BJ (cell line): Measurements from ENCODE around the gene TMEFF2. TPM values are rescaled to one million over a fixed set of nuclear protein-coding genes. Genes with fewer than 3 reads are reported as not detected.

Experiments used
- CTCF ChIA-PET: fragments of 350-600 bp; formaldehyde crosslinking; extraction: SDS; loops from one replicate; lab custom pipeline; 2021; ENCODE audit warnings: antibody characterized with exemption, inconsistent platforms; lab: Yijun Ruan, JAX
- POLR2A ChIA-PET: fragments of 300-600 bp; sonication (Branson Sonifier 250); formaldehyde crosslinking; extraction: SDS; loops from one replicate; lab custom pipeline; 2021; ENCODE audit warnings: antibody characterized with exemption; lab: Charles Lee
- DNase-seq: peaks from one replicate; pipeline ENCODE4 v3.0.0-alpha.2; 2011; ENCODE audit warnings: low read depth
- H3K27me3 ChIP-seq: 2 replicates; pipeline ENCODE4 v1.6.0; 2011; ENCODE audit warnings: low read length; ENCODE audit not compliant: control insufficient read depth, insufficient read depth
- H3K36me3 ChIP-seq: 2 replicates; pipeline ENCODE4 v1.5.1; 2011; ENCODE audit warnings: low read length; ENCODE audit not compliant: control insufficient read depth, insufficient read depth
- H3K4me3 ChIP-seq: 2 replicates; pipeline ENCODE4 v1.5.1; 2011; ENCODE audit warnings: low read depth, mild to moderate bottlenecking, control low read depth, low read length
- polyA plus RNA-seq: library from polyadenylated mRNA; depleted of rRNA; stranded (reverse); fragments of >200 nt; gene quantifications from 2 replicates; pipeline ENCODE4 v1.2.3, GENCODE V29; 2011
- TF ChIP-seq, protein P1 (sequence below): IDR thresholded peaks from 2 replicates; pipeline ENCODE4 v1.5.1; 2011; ENCODE audit warnings: low read depth, mild to moderate bottlenecking, control low read depth, inconsistent platforms, low read length, moderate library complexity; ENCODE audit not compliant: insufficient read depth

The TMEFF2 gene
- polyA plus RNA-seq, 1 experiment, result 0.33 TPM

DNA sequence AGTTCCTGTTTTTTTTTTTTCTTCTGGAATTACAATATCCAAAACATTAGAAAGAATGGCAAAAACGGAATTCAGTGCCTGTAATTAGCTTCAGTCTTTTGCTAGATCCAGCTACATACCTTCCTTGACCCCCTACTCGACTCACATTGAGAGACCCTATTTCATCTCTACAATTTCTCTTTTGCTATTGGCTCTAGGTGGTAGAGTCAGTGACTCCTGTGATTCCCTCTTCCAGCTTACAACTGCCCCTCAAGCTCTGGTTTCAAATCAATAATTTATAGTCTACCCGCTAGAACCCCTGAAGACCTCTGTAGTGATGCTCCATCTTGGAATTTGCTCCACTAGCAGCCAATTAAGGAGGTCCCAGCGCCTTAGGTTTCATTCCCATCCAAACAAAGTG is 125.8 kb downstream of the TMEFF2 start:
- CTCF ChIA-PET, result no interaction called here
- Histone ChIP-seq H3K36me3 (no peaks in the 10 kb centered on the region), H3K4me3 (no peak overlapping the region), H3K27me3 (no peaks in the 10 kb centered on the region)
- POLR2A ChIA-PET, result no interaction called here
- TF ChIP-seq, protein P1, sequence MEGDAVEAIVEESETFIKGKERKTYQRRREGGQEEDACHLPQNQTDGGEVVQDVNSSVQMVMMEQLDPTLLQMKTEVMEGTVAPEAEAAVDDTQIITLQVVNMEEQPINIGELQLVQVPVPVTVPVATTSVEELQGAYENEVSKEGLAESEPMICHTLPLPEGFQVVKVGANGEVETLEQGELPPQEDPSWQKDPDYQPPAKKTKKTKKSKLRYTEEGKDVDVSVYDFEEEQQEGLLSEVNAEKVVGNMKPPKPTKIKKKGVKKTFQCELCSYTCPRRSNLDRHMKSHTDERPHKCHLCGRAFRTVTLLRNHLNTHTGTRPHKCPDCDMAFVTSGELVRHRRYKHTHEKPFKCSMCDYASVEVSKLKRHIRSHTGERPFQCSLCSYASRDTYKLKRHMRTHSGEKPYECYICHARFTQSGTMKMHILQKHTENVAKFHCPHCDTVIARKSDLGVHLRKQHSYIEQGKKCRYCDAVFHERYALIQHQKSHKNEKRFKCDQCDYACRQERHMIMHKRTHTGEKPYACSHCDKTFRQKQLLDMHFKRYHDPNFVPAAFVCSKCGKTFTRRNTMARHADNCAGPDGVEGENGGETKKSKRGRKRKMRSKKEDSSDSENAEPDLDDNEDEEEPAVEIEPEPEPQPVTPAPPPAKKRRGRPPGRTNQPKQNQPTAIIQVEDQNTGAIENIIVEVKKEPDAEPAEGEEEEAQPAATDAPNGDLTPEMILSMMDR, result no peak
- no peak for DNase-seq

DNA sequence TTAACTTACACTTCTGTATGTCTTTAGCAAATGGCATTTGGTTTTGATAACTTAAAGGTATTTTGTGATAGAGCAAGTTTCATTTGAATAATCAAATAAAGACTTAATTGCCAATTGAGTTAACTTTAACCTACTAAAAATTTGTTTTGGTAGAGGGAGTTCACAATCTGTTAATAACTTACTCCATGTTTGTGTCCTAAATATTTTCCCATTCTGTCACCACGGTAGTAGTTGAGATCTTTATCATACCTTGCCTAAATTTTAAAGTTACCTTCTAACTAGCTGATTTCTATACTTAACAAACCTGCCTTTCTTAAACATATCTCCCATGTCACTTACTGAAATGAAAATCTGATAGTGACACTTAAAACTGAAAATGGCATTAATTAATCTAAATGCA is 127.1 kb downstream of the TMEFF2 start:
- ChIA-PET CTCF (no interaction called here), POLR2A (no interaction called here)
- no peaks in the 10 kb centered on the region for H3K27me3 ChIP-seq
- DNase-seq, result no peak
- no peaks in the 10 kb centered on the region for H3K36me3 ChIP-seq
- H3K4me3 ChIP-seq, result no peak overlapping the region
- TF ChIP-seq, protein P1, result no peak

DNA sequence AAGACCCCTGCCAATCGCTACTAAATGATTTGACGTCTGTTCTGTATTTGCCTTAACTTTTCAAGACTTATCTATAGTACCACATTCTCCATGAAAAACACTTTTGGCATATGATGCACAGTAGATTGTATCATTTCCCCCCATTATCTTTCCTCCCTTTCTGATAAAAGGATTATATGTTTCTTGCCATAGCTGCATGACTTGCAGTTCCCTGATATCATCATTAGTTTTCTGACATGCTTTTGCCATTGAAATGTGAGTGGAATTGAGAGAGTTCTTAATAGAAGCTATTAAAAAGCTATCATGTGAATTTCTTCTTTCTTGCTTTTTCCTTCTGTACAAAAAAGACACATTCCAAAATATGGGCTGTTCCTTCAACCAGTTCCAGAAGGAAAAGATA is 130.3 kb downstream of the TMEFF2 start:
- POLR2A ChIA-PET, result no interaction called here
- no peak for DNase-seq
- H3K4me3 ChIP-seq, result no peak overlapping the region
- H3K27me3 ChIP-seq, result no peaks in the 10 kb centered on the region
- CTCF ChIA-PET, result interaction anchor here (0.7 to 1.2 kb wide), 2 partner anchors 252 to 508 kb away, joined by 3 read pairs; no protein-coding TSS in a partner anchor
- TF ChIP-seq, protein P1, result no peak
- H3K36me3 ChIP-seq, result no peaks in the 10 kb centered on the region

DNA sequence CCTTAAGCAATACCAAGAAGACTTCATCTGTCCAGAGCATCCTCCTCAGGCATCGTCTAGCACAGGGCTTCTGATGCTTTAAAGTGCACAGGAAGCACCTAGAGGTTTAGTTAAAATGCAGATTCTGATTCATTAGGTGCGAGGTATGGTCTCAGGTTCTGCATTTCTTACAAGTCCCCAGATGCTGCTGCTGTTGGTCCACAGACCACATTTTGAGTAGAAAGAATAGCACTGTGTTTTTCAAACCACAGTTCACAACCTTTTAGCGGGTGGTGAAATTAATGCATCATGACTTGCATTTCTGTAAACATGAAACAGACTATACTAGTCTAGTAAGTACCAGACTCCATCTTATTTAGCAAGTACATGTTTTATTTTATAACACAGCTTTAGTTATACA is 134.6 kb downstream of the TMEFF2 start:
- no peak for DNase-seq
- CTCF ChIA-PET, result no interaction called here

DNA sequence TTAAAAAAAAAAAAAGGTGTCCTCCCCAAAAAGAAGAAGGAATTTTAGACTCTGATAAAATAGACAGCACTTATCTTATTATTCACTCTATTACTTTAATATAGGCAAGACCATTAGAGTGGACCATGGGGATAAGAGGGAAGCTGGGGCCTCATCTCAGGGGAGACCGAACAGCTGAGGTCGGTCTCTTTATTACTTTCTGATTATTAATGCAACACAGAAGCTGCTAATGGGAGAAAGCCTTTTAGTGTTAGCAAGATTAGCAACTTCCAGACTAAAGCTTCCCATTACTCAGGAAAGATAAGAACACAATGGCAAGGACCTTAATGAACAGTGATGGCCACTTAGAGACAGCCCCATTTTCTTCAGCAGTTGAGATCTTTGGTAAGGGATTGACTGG is 135.5 kb downstream of the TMEFF2 start:
- TF ChIP-seq, protein P1, result no peak
- no peaks in the 10 kb centered on the region for H3K27me3 ChIP-seq
- H3K36me3 ChIP-seq, result no peaks in the 10 kb centered on the region
- POLR2A ChIA-PET, result no interaction called here
- no peak for DNase-seq
- no peak overlapping the region for H3K4me3 ChIP-seq
- CTCF ChIA-PET, result no interaction called here

More for the DNA sequence above, 134.6 kb downstream of the TMEFF2 start:
- H3K27me3 ChIP-seq, result no peaks in the 10 kb centered on the region
- H3K4me3 ChIP-seq, result no peak overlapping the region
- POLR2A ChIA-PET, result interaction anchor here (0.6 kb wide), 1 partner anchor 16 kb away, joined by 3 read pairs; no protein-coding TSS in a partner anchor
- no peaks in the 10 kb centered on the region for H3K36me3 ChIP-seq
- TF ChIP-seq, protein P1, result no peak
